ENCODE data around the gene DPM2.

DPM2 gene

DNA sequence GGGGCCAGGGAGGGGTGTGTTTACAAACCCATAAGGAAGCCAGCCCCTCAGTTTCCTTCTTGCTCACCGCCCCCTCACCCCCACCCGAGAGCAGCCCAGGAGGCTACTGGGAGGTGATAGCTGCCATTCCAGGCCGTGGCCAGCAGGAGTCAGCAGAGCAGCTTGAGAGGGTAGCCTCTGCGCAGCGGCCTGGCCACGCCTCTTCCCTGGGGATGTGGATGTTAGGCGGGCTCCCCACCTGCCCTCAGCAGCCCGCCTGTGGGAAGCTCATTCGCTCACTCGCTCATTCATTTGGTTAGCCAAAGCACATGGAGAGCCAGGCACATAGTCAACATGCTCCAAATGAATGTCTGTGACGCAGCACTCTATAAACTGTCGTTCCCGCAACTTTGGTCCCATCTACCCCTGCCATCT is 6.1 kb upstream of the DPM2 start:
- ATAC-seq (ENCODE audit: insufficient read depth, low read depth): peak; percentile 91
- Histone ChIP-seq H3K9me3 (ENCODE audit: insufficient read depth, low read length, severe bottlenecking) (no peaks in the 10 kb centered on the region), H3K27me3 (ENCODE audit: insufficient read depth, low read length, poor library complexity) (no peaks in the 10 kb centered on the region), H3K79me2 (ENCODE audit: insufficient read depth, low read length) (no peaks in the 10 kb centered on the region), H3K4me3 (ENCODE audit: low read depth in 1 of 2, low read length in 2 of 2) (no peak overlapping the region), H3K4me1 (ENCODE audit: insufficient read depth, low read length) (peaks cover 6% of the 10 kb centered on the region; the same call in 1 of the 2 replicates), H3K27ac (ENCODE audit: low read length) (peak overlapping the region; percentile 50; the same call in 1 of the 2 replicates), H3K4me2 (ENCODE audit: insufficient read depth, low read length) (no peak overlapping the region), H2AFZ (ENCODE audit: low read depth, low read length) (no peak overlapping the region), H3K9ac (ENCODE audit: low read depth, low read length) (no peak overlapping the region), H3K36me3 (ENCODE audit: insufficient read depth, low read length) (peaks cover 22% of the 10 kb centered on the region; the same call in 1 of the 2 replicates), H4K20me1 (ENCODE audit: insufficient read depth, low read length) (no peaks in the 10 kb centered on the region; the same call in 1 of the 2 replicates)
- DNase-seq: peak; percentile 83
- TF ChIP-seq CTCF (IDR thresholded peaks at IDR 0.05; ENCODE audit: borderline replicate concordance, extremely low read depth, low read length, poor library complexity, severe bottlenecking): peak; percentile 83
- no peak for TF ChIP-seq EZH2 (IDR thresholded peaks at IDR 0.05; ENCODE audit: borderline replicate concordance, low read depth, low read length, severe bottlenecking)

GRCh38 chr9:127943011-127943662 is 5.5 kb upstream of the DPM2 start:
- Histone ChIP-seq H3K4me3 (ENCODE audit: low read depth in 1 of 2, low read length in 2 of 2) (no peak overlapping the region), H4K20me1 (ENCODE audit: insufficient read depth, low read length) (no peaks in the 10 kb centered on the region), H3K9me3 (ENCODE audit: insufficient read depth, low read length, severe bottlenecking) (no peaks in the 10 kb centered on the region), H3K27ac (ENCODE audit: low read length) (no peak overlapping the region), H3K4me2 (ENCODE audit: insufficient read depth, low read length) (no peak overlapping the region), H3K4me1 (ENCODE audit: insufficient read depth, low read length) (peaks cover 9% of the 10 kb centered on the region), H3K27me3 (ENCODE audit: insufficient read depth, low read length, poor library complexity) (no peaks in the 10 kb centered on the region), H2AFZ (ENCODE audit: low read depth, low read length) (no peak overlapping the region), H3K36me3 (ENCODE audit: insufficient read depth, low read length) (peaks cover 22% of the 10 kb centered on the region; the same call in 1 of the 2 replicates), H3K79me2 (ENCODE audit: insufficient read depth, low read length) (no peaks in the 10 kb centered on the region), H3K9ac (ENCODE audit: low read depth, low read length) (no peak overlapping the region)
- no peak; the same call in 2 of the 3 replicates for ATAC-seq (ENCODE audit: insufficient read depth, low read depth)
- TF ChIP-seq CTCF (IDR thresholded peaks at IDR 0.05; ENCODE audit: borderline replicate concordance, extremely low read depth, low read length, poor library complexity, severe bottlenecking): no peak
- TF ChIP-seq EZH2 (IDR thresholded peaks at IDR 0.05; ENCODE audit: borderline replicate concordance, low read depth, low read length, severe bottlenecking): no peak
- no peak for DNase-seq

DNA sequence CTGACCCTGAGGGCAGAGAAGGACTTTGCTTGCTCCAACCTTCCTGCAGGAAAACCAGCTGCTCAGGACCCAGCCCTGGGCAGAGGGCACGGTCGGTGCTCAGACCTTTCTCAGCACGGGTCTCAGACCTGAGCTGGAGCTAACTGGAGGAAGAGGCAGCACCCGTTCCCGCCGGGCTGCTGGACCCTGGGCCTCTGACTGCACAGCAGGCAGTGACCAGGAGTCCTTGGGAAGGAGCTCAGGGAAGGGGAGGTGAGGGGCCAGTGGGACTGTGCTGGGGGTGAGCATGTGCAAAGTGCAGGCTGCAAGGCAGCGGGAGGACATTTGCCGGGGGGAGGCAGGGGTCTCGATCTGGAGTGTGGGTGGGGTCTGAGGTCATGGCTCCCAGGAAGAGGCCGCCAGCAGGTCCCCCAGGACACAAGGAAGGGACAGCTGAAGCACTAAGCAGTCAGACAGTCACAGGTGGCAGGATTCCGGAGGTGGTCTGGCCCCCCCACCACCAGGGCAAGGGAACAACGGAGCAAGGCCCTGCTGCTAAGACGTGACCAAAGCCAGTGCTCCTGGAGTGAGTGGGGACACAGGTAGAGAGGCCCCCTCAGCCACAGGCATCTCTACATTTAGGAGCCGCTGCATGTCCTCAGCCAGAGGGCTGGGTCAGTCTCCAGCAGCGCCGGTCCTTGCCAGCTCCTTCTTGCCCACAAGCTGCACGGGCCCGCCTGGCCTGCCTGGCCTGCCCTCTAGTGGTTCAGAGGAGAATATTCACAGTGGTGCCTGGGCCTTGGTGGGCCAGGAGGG is 4.8 kb upstream of the DPM2 start:
- H3K4me1 ChIP-seq (ENCODE audit: insufficient read depth, low read length): peaks cover 13% of the 10 kb centered on the region
- H3K27me3 ChIP-seq (ENCODE audit: insufficient read depth, low read length, poor library complexity): no peaks in the 10 kb centered on the region
- ATAC-seq (ENCODE audit: insufficient read depth, low read depth): peak; percentile 72

More for the DNA sequence above, 4.8 kb upstream of the DPM2 start:
- Histone ChIP-seq H4K20me1 (ENCODE audit: insufficient read depth, low read length) (no peaks in the 10 kb centered on the region), H3K79me2 (ENCODE audit: insufficient read depth, low read length) (peaks cover 2% of the 10 kb centered on the region), H3K9me3 (ENCODE audit: insufficient read depth, low read length, severe bottlenecking) (no peaks in the 10 kb centered on the region), H3K9ac (ENCODE audit: low read depth, low read length) (peak overlapping the region; percentile 1; the same call in 1 of the 2 replicates), H3K4me3 (ENCODE audit: low read depth in 1 of 2, low read length in 2 of 2) (no peak overlapping the region), H3K36me3 (ENCODE audit: insufficient read depth, low read length) (peaks cover 22% of the 10 kb centered on the region; the same call in 1 of the 2 replicates), H2AFZ (ENCODE audit: low read depth, low read length) (no peak overlapping the region), H3K4me2 (ENCODE audit: insufficient read depth, low read length) (no peak overlapping the region), H3K27ac (ENCODE audit: low read length) (no peak overlapping the region)
- TF ChIP-seq EZH2 (IDR thresholded peaks at IDR 0.05; ENCODE audit: borderline replicate concordance, low read depth, low read length, severe bottlenecking): no peak
- TF ChIP-seq CTCF (IDR thresholded peaks at IDR 0.05; ENCODE audit: borderline replicate concordance, extremely low read depth, low read length, poor library complexity, severe bottlenecking): peak; percentile 88
- peak; percentile 59 for DNase-seq

All from DND-41 (cell line).